ENCODE results near the gene NPFF.

The NPFF gene

DNA sequence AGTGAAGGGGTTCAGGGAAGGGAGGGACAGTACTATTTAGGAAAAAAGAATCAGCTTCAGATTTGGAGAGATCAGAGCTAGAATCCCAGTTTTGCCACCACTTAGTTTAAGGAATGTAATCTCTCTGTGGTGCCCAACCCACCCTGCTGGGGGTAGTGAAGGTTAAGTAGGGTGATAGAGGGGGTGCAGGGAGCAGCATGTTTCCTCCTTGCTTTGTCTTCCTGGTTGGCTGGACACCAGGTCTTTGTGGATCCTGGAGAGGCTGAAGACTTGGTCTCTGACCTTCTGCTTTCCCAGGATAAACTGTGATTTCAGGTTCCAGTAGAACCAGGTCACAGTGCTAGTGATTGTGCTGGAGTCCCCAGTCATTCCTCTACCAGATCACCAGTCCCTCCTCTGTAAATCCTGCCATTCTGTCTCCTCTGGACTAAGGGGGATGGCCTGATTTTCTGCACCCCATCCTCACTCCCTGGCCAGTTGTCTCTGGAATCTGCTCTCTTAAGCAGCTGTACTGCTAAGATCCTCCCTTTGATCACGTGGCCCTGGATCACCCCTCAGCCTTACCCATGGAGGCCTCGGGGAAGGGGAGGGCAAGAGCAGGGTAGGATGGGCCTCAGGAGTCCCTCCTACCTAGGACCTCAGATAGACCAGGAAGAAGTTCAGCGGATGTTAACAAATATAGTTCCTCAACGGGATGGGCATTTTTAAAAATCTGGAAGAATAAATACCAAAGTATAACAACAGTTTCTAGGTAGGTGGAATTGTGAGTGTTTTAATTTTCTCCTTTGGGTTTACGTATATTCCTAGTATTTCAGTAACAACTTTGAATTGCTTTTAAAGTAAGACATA lies 11.2 kb downstream of the NPFF start:
- DNase-seq (ENCODE audit: low read depth) = peak; percentile 48

DNA sequence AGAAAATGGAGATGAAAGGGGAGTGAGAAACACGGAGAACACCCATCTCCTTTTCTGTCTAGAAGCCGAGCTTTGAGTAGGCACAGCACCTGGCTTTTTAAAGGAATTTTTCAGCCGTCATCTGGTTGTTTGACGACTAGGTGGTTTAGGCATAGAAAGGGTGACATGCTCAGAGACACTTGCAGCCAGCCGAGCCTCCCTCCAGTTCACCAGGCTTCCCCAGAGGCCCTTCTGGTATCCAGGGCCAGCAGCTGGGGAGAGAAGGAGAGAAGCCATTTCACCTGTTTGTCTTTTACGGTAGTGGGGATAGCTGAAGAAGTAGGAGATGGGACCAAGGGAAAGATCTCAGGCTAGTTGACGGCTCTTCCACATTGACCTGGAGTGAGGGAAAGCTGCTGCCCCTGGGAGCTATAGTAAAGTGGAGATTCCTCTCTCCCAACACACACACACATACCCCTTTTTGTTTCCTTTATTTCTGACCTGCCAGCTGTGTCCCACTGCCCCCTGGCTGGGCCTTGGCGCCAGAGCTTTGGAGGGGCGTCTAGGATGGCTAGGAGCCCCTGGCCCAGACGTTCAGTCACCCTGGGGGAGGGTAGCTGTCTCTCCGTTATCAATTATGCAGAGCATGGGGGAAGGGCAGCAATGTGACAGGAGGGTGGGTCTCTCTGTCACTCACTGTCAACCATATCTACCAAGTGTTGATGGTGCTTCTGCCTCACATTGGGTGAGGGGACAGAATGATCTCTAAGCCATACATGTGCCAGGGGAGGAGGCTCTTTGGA lies 13.5 kb downstream of the NPFF start:
- no peak for DNase-seq (ENCODE audit: low read depth)

- DNase-seq (ENCODE audit: low read depth) = peak; percentile 67
Measured at GRCh38 chr12:53492830-53493609, 14.3 kb downstream of the NPFF start.

DNA sequence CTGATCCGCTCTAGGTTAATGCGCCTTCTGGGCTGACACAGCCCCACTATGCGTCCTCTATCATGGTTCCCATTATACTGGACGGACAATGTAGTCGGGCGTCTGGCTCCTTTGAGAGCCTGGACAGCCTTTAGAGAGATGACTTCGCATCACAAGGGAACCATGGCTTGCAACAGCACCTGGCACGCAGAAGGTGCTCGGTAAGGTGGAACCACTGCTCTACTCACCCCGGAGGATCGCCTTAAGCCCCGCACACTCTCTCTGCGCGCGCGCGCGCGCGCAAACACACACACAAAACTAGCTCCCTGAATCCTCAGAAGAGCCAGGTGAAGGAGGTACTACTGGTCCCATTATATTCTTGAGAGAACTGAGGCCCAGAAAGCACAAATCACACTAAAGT lies 15.1 kb downstream of the NPFF start:
- DNase-seq (ENCODE audit: low read depth) = no peak

- no peak for DNase-seq (ENCODE audit: low read depth)
Measured at GRCh38 chr12:53489242-53489864, 17.9 kb downstream of the NPFF start.

DNA sequence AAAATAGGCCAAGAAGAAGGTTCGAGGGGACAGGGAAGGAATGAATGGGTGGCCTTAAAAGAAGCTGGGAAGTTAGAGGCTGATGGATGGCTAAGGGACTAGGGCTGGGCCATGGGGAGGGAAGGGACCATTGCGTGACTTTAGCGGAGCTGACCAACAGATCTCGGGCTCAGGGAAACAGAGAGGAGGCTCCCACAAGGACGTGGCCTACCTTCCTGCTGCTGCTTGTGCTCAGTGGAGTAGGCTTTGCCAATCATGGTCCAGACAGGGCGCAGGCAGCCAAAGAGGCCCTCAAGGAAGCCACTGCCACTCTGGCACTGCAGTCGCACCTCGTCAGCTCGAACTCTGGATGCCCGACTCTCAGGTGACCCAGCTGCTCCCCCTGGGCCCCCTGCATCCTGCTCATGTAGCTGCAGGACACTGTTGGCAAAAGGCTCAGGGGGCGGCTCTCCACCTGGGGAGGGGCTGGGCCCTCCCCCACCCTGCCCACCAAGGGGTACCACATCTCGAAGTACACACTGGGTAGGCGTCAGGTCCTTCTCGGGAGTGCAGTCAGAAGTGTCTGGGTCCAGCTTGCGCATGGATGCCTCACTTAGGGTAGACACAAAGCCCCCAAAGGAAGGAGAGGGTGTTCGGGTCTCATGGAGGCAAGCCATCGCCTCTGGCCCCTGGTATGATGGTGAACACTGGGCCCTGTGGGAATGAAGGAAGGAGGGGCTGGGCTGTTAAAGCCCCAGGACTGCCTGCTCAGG lies 20.4 kb downstream of the NPFF start:
- no peak for DNase-seq (ENCODE audit: low read depth)

GRCh38 chr12:53485955-53486735 lies 21.1 kb downstream of the NPFF start:
- no peak for DNase-seq (ENCODE audit: low read depth)

- no peak for DNase-seq (ENCODE audit: low read depth)
Measured at GRCh38 chr12:53484686-53485575, 22.4 kb downstream of the NPFF start.

DNA sequence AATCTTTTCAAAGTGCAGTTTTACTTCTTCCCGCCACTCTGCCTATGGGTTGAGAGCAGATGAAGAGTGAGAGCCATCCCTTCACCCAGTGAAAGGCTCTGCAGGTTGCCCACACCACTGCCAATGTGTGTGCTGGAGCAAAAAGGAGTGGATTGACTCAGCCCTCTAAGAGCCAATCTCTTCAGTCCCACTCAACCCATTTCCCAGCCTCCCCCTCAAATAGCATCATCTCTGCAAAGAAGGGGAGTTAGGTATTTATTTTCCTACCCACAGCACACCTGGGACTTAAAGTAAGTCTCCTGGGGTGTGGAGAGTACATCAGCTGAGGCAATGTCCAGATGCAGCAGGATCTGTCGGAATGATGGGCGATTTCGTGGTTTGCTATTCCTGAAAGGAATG lies 23.3 kb downstream of the NPFF start:
- DNase-seq (ENCODE audit: low read depth) = no peak

DNA sequence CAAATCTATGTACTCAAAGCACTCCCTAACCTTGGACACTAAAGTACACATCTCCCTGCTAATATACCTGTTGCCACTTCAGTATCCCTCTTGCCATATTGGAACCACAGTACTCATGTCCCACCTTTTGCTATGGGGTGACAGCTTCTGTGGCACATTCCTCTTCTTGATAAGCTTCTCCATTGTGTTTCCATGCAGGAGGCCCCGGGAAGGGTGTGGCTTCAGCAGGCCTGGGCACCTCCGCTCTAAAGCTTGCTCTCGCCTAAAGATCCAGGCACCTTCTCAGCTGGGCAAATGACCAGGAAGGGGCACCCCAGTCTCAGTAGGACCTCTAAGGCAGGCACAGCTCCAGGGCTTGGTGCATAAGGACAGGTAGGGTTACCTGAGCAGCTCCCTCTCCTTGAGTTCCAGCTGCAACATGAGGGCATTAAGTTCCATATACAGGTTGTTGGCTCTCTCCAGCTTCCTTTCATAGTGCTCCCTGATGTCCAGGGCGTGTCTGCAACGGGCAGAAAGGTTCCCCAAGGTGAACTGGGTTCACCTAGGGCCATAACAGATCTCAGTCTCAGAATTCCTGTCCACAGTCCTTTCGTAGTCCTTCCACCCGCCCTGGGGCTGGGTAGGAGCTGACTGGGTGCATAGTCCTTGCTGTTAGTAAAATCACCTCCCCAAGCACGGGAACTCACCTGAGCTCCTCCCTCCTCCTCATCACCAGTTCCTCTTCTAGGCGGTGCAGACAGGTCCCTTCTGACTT lies 23.9 kb downstream of the NPFF start:
- DNase-seq (ENCODE audit: low read depth) = no peak

DNA sequence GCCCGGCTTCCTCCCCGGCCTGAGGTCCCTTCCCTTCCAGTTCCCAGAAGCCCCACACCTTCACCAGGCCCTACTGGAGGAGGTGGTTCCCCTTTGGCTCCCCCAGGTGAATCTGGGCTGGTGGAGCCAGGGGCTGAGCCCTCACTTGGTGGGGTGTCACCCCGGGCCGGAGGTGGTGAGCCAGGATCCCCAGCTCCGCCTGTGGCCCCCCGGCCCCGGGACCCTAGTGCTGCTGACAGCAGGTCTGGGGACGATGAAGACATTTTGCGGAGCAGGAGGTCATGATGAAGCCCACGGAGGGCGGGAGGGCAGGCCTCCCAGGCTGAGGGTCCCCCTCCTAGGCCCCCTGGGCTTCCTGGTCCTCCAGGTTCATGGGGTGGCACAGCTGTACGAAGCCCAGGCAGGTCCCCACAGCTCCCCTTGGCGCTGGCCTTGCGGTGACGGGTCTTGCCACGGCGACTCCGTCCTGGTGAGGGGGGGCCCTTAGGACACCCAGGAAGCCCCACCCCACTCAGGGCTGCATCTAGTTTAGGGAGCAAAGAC lies 24.6 kb downstream of the NPFF start:
- no peak for DNase-seq (ENCODE audit: low read depth)

DNA sequence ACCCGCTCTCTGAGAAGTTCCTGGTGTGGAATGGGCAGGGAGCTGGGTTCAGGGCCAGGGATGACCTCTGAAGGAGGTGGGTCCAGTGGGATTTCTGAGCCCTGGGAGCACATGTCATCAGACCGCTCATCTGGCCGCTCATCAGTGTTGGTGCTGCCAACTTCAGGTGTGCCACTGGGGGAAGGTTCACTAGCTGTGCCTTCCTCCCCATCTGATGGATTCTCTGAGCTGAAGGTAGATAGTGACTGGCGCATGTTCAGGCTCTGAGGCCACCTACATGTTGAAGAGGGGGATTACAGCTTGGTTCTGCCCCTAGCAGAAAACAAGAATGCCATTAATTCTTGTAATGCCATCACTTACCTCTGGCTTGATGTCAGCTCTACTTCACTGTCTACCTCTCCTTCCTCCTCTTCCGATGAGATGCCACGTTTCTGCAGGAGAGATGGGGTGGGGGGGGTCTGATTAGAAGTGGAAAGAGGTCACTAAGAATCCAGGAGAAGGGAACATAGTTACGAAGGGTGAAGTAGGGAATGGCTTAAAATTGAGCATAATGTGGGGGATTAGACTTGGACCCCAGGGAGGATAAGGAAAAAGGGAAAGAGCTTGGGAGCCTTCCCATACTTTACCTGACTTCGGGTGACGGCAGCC lies 25.2 kb downstream of the NPFF start:
- no peak for DNase-seq (ENCODE audit: low read depth)

- DNase-seq (ENCODE audit: low read depth) = peak; percentile 71
Measured at GRCh38 chr12:53481458-53481857, 25.8 kb downstream of the NPFF start.

DNA sequence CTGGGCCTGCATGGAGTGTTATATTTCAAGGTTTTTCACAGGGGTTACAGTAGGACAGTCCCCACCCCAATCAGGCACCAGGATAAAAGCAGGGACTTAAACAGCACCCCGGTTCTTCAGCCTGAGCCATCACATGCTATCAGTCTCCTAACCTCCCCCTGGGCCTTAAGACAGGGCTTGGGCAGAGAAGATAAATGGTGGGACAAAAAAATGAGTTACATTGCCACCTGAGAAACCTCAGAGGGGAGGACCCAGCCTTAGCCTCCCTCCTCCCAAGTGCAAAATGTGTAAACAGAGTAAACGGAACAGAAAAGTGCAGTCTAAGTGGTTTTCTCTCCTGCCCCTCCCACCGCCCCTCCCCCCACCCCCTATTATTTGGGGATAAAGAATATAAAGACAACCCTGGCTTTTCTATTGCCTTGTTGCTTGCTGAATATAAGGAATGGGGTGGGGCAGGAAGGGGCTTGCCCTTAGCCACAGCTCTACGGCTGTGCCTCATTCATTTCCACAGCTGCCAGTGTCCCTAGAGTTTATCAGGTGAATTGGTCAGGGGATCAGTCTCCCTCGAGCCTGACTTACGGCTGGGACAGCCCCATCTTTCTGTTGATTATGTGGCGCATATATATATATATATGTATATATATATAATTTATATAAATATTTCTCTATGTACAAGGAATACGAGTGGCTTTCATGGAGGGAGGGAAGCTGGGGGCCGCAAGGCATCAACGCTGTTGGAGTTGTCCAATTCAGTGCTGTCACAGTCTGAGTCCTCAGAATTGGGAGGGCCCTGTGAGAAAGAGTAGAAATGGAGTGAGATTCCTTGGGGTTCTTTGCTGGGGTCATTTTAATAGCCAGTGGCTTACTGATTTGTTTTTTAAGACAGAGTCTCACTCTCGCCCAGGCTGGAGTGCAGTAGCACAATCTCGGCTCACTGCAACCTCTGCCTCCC lies 26.5 kb downstream of the NPFF start:
- DNase-seq (ENCODE audit: low read depth) = no peak

- no peak for DNase-seq (ENCODE audit: low read depth)
Measured at GRCh38 chr12:53479331-53479730, 28.0 kb downstream of the NPFF start.

- no peak for DNase-seq (ENCODE audit: low read depth)
Measured at GRCh38 chr12:53478865-53479264, 28.4 kb downstream of the NPFF start.

DNA sequence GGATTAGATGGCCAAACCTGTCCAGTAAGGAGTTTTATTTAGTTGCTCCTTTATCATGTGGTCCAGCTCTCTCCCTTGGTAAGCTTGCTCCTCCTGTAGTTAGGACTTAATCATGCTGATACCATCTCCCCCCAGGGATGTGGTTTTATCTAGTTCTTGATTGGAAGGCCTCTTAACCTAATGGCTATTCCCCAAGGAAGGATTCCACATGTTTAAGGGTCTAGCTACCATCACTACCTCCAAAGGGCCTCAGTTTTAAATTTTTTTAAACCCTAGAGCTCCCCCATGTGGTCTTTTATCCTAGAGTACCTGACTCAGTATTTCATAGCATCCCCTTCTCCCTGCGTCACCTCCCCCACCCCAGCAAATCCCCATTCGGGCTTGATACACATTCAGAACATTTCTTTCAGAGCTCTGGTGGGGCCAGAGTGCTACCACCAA lies 30.5 kb downstream of the NPFF start:
- DNase-seq (ENCODE audit: low read depth) = no peak
